OCI-LY3 (cell line): Measurements from ENCODE around the gene TTL.

Experiments
- H2AFZ ChIP-seq: fragments of 200-600, 300-600 bp; shearing (Covaris generic); 2 replicates; pipeline ENCODE4 v1.6.0; 2014; ENCODE audit warnings: antibody characterized with exemption, low read depth, low read length
- H3K27ac ChIP-seq: fragments of 200-600, 300-600 bp; sonication (generic); 2 replicates; pipeline ENCODE4 v1.5.1; 2014; ENCODE audit warnings: mild to moderate bottlenecking, low read length, moderate library complexity, mixed read lengths
- H3K27me3 ChIP-seq: fragments of 200-600, 300-600 bp; sonication (generic); 2 replicates; pipeline ENCODE4 v1.6.1; 2014; ENCODE audit warnings: low read depth, low read length, mixed read lengths
- H3K36me3 ChIP-seq: fragments of 200-600, 300-600 bp; sonication (generic); replicated peaks from 2 replicates; pipeline ENCODE3; 2014; ENCODE audit warnings: low read depth, low read length, mixed read lengths
- H3K4me1 ChIP-seq: fragments of 300-600, 200-600 bp; sonication (generic); 2 replicates; pipeline ENCODE4 v1.6.1; 2014; ENCODE audit warnings: low read length, mixed read lengths
- H3K4me2 ChIP-seq: fragments of 200-600, 300-600 bp; sonication (generic); 2 replicates; pipeline ENCODE4 v1.6.1; 2014; ENCODE audit warnings: low read length, mixed read lengths
- H3K4me3 ChIP-seq: fragments of 300-600, 200-600 bp; sonication (generic); 2 replicates; pipeline ENCODE4 v1.5.1; 2014; ENCODE audit warnings: antibody characterized with exemption, mild to moderate bottlenecking, low read length, moderate library complexity
- H3K79me2 ChIP-seq: fragments of 300-600, 200-600 bp; shearing (Covaris generic); 2 replicates; pipeline ENCODE4 v1.6.1; 2014; ENCODE audit warnings: mild to moderate bottlenecking, low read length, mixed read lengths
- H3K9ac ChIP-seq: fragments of 300-600, 200-600 bp; shearing (Covaris generic); 2 replicates; pipeline ENCODE4 v1.6.0; 2014; ENCODE audit warnings: mild to moderate bottlenecking, low read length, moderate library complexity
- H3K9me3 ChIP-seq: fragments of 200-600, 300-600 bp; shearing (Covaris generic); 2 replicates; pipeline ENCODE4 v1.6.1; 2014; ENCODE audit warnings: low read length, mixed read lengths; ENCODE audit not compliant: insufficient read depth
- H4K20me1 ChIP-seq: fragments of 200-600, 300-600 bp; sonication (generic); 2 replicates; pipeline ENCODE4 v1.6.1; 2016; ENCODE audit warnings: low read length, mixed read lengths; ENCODE audit not compliant: insufficient read depth
- CTCF ChIP-seq: fragments of 200-600, 300-600 bp; sonication (generic); IDR thresholded peaks from 2 replicates; pipeline ENCODE4 v1.5.1; 2014; ENCODE audit warnings: antibody characterized with exemption, low read length, low read depth
- EZH2phosphoT487 ChIP-seq: fragments of 200-600 bp; shearing (Covaris generic); IDR thresholded peaks from 2 replicates; pipeline ENCODE4 v1.6.1; 2018; ENCODE audit warnings: antibody characterized with exemption, mixed run types, low read depth

TTL gene

GRCh38 chr2:112483042-112483473 lies 1.1 kb downstream of the TTL start:
- no peak for TF ChIP-seq CTCF
- no peak for TF ChIP-seq EZH2phosphoT487
- Histone ChIP-seq H3K9ac (peak overlapping the region; percentile 84), H3K4me2 (peak overlapping the region; percentile 99), H3K4me1 (peaks cover 5% of the 10 kb centered on the region), H3K9me3 (no peaks in the 10 kb centered on the region), H3K79me2 (peaks cover 25% of the 10 kb centered on the region), H3K27ac (no peak overlapping the region), H3K36me3 (peaks cover 5% of the 10 kb centered on the region), H3K27me3 (no peaks in the 10 kb centered on the region), H2AFZ (peak overlapping the region; percentile 86; the same call in 1 of the 2 replicates), H3K4me3 (peak overlapping the region; percentile 87), H4K20me1 (no peaks in the 10 kb centered on the region)

- Histone ChIP-seq H3K4me3 (no peak overlapping the region), H2AFZ (no peak overlapping the region), H3K4me1 (peaks cover 5% of the 10 kb centered on the region), H3K9ac (no peak overlapping the region), H3K4me2 (0 out of 2 replicates have a peak overlapping the region, but pooled peaks have one; percentile 99), H3K79me2 (peaks cover 25% of the 10 kb centered on the region), H4K20me1 (no peaks in the 10 kb centered on the region), H3K27me3 (no peaks in the 10 kb centered on the region), H3K36me3 (peaks cover 8% of the 10 kb centered on the region), H3K9me3 (no peaks in the 10 kb centered on the region), H3K27ac (no peak overlapping the region)
- no peak for TF ChIP-seq EZH2phosphoT487
- no peak for TF ChIP-seq CTCF
These were observed 1.9 kb downstream of the TTL start for GRCh38 chr2:112483831-112484230.

- no peaks in the 10 kb centered on the region for H3K27me3 ChIP-seq
- no peak overlapping the region for H2AFZ ChIP-seq
- H3K4me2 ChIP-seq = no peak overlapping the region
- H3K27ac ChIP-seq = no peak overlapping the region
- H3K4me1 ChIP-seq = peaks cover 7% of the 10 kb centered on the region
- H3K4me3 ChIP-seq = no peak overlapping the region
- H3K36me3 ChIP-seq = peaks cover 8% of the 10 kb centered on the region
- no peak for TF ChIP-seq EZH2phosphoT487
- TF ChIP-seq CTCF = no peak
- no peaks in the 10 kb centered on the region for H4K20me1 ChIP-seq
- H3K79me2 ChIP-seq = peaks cover 29% of the 10 kb centered on the region
- no peak overlapping the region for H3K9ac ChIP-seq
- H3K9me3 ChIP-seq = no peaks in the 10 kb centered on the region
These were observed 3.9 kb downstream of the TTL start for GRCh38 chr2:112485849-112486248.

- Histone ChIP-seq H3K9me3 (no peaks in the 10 kb centered on the region), H3K4me3 (no peak overlapping the region), H3K79me2 (peaks cover 29% of the 10 kb centered on the region), H3K27ac (no peak overlapping the region), H4K20me1 (no peaks in the 10 kb centered on the region), H3K4me1 (peaks cover 7% of the 10 kb centered on the region), H3K27me3 (no peaks in the 10 kb centered on the region), H3K36me3 (peaks cover 8% of the 10 kb centered on the region), H2AFZ (no peak overlapping the region), H3K4me2 (no peak overlapping the region), H3K9ac (no peak overlapping the region)
- TF ChIP-seq CTCF = no peak
- no peak for TF ChIP-seq EZH2phosphoT487
These were observed 4.9 kb downstream of the TTL start for GRCh38 chr2:112486895-112487294.
